HepG2 (cell line): ENCODE results near the gene PCDHGB2.

ENCODE experiments used
- MLX ChIP-seq: IDR thresholded peaks from 2 replicates; pipeline ENCODE4 v1.6.1; 2016
- ZNF792 ChIP-seq: IDR thresholded peaks from 2 replicates; pipeline ENCODE4 v1.6.1; 2016

- TF ChIP-seq MLX (CRISPR knock-in tag) (no peak), ZNF792 (CRISPR knock-in tag) (no peak)
Observed at GRCh38 chr5:141359790-141360426, at the start of gene PCDHGB2.
